ENCODE measurements around the gene PGAM1.
"Not testable (repeated sequence)": the region's sequence is repeated elsewhere in the genome, so short reads cannot be mapped to it uniquely, and the experiment has no call there.

PGAM1 gene

GRCh38 chr10:97456686-97457065 lies 30.7 kb downstream of the PGAM1 start:
- no peak for DNase-seq (ENCODE audit: low spot score)

- no peak for DNase-seq (ENCODE audit: low spot score)
Observed at GRCh38 chr10:97459111-97459510, 33.1 kb downstream of the PGAM1 start.

DNA sequence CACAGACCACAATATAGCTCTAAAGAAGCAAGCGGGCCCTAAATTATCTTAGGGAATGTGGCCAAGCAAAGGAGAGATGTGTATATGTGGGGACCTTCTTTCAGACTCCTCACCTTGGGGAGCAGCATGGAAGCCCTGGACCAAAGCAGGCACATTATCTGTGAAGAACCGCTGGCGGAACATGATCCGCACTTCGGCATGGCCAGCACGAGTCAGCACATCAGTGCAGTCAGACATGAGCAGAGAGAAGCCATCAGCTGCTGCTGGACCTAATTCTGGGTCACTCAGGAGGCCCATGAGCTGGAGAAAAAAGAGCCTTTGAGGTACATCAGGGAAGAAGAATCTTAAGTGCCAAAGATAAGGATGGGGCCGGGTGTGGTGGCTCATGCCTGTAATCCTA lies 33.9 kb downstream of the PGAM1 start:
- no peak for DNase-seq (ENCODE audit: low spot score)

- DNase-seq (ENCODE audit: low spot score): no peak
Observed at GRCh38 chr10:97462309-97462708, 36.3 kb downstream of the PGAM1 start.

DNA sequence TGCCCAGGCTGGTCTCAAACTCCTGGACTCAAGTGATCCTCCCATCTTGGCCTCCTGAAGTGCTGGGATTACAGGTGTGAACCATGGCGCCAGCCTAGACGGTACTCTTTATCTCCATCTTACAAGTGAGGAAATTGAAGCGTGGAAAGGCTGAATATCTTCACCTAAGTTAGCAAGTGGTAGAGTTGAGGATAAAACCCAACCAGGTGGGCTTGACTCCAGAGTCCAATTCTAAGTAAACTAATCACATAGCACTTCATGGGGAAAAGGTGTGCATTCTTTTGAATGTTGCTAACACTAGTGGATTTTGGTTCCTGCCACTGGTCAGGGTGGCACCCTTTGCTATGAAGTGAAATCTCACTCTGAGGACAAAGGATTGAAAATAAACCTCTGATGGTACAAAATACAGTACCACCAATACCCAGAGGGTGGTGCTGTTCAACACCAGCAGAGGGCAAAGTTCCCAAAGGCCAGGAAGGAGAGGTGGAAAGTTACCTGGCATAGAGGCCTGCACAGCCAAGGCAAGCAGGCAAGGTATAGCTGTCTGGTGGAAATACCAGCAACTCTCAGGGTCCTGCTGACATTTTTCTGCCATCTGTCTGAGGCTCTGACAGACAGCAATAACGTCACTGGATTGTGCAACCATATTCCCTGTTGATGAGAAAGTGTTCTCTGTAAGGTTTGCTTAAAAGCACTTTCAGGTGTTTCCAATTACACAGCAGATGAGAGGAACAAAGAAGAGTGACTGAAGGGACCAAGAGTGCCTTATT lies 37.6 kb downstream of the PGAM1 start:
- peak; percentile 63 for DNase-seq (ENCODE audit: low spot score)

GRCh38 chr10:97464226-97464625 lies 38.2 kb downstream of the PGAM1 start:
- no peak for DNase-seq (ENCODE audit: low spot score)

GRCh38 chr10:97465982-97466381 lies 40.0 kb downstream of the PGAM1 start:
- DNase-seq (ENCODE audit: low spot score): no peak

- no peak for DNase-seq (ENCODE audit: low spot score)
Observed at GRCh38 chr10:97466755-97467154, 40.8 kb downstream of the PGAM1 start.

- DNase-seq (ENCODE audit: low spot score): no peak
Observed at GRCh38 chr10:97468162-97468561, 42.2 kb downstream of the PGAM1 start.

- DNase-seq (ENCODE audit: low spot score): not testable (repeated sequence)
Observed at GRCh38 chr10:97468781-97469180, 42.8 kb downstream of the PGAM1 start.

DNA sequence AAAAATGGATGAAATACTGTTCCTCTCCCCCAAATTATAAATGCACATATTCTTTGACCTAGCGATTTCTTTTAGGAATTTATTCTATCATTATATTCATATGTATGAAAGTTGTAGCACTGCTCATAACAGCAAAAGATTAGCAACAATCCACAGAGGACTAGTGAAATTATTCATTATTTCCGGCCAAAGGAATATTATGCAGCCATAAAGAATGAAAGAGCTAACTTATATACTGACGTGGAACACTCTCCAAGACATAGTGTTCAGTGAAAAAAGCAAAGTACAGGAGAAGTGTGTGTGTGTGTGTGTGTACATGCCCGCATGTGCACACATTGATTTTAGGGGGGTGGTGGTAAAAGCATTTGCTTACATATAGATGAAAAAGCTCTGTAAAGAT lies 48.9 kb downstream of the PGAM1 start:
- no peak for DNase-seq (ENCODE audit: low spot score)

- no peak for DNase-seq (ENCODE audit: low spot score)
Observed at GRCh38 chr10:97475936-97476594, 50.1 kb downstream of the PGAM1 start.

GRCh38 chr10:97479410-97479809 lies 53.4 kb downstream of the PGAM1 start:
- not testable (repeated sequence) for DNase-seq (ENCODE audit: low spot score)

- DNase-seq (ENCODE audit: low spot score): no peak
Observed at GRCh38 chr10:97479939-97480338, 53.9 kb downstream of the PGAM1 start.

DNA sequence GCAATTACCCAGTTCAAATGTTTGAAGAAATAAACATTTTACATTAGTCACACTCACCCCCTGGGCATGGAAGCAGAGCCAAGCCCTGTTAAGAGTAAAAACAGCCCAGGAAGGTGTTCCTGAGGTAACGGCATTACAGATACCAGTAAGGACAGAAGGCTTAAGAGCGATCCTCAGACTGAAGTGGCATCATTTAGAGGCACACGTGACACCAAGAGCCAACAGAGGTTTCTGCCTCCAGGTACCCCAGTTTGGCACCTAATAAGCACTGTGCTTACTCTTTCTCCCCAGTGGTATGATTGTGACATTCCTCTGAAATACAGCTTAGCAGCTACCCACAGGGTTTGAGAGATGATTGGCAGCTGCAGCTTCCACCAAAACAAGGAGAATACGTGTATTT lies 55.1 kb downstream of the PGAM1 start:
- DNase-seq (ENCODE audit: low spot score): no peak

GRCh38 chr10:97482381-97482780 lies 56.4 kb downstream of the PGAM1 start:
- DNase-seq (ENCODE audit: low spot score): no peak

Data from HuH-7.5 (cell line).